GM12878 (cell line): ENCODE data around the gene TMEM41A. TPM values are rescaled to one million over a fixed set of nuclear protein-coding genes. Genes with fewer than 3 reads are reported as not detected.

Experiments
- BACH1 ChIP-seq: fragments of 450-650 bp; IDR thresholded peaks from 2 replicates; pipeline ENCODE4 v1.6.1; 2017; ENCODE audit warnings: mild to moderate bottlenecking, borderline replicate concordance
- BRCA1 ChIP-seq: IDR thresholded peaks from 2 replicates; pipeline ENCODE4 v1.6.1; 2011; ENCODE audit warnings: low read depth, low read length, improper control_type of control experiment
- CHD4 ChIP-seq: fragments of 200-600 bp; sonication (generic); IDR thresholded peaks from 2 replicates; pipeline ENCODE4 v1.6.1; 2016; ENCODE audit warnings: mild to moderate bottlenecking
- EZH2 ChIP-seq: IDR thresholded peaks from 2 replicates; pipeline ENCODE4 v1.6.1; 2012; ENCODE audit warnings: low read depth, mild to moderate bottlenecking, control low read depth, inconsistent platforms, low read length, borderline replicate concordance; ENCODE audit not compliant: control insufficient read depth
- FOS ChIP-seq: IDR thresholded peaks from 3 replicates; pipeline ENCODE4 v1.6.1; 2011; ENCODE audit warnings: borderline replicate concordance; ENCODE audit not compliant: insufficient read length; ENCODE audit errors: extremely low read depth
- MTA2 ChIP-seq: fragments of 450-650 bp; IDR thresholded peaks from 2 replicates; pipeline ENCODE4 v1.6.1; 2016; ENCODE audit warnings: low read depth, mild to moderate bottlenecking, moderate library complexity
- RBBP5 ChIP-seq: fragments of 200-600 bp; sonication (generic); conservative IDR thresholded peaks from 2 replicates; pipeline ENCODE4 v1.6.1; 2016
- RELA ChIP-seq: fragments of 450-650 bp; IDR thresholded peaks from 2 replicates; pipeline ENCODE4 v1.8.0; 2014; ENCODE audit warnings: borderline replicate concordance; ENCODE audit not compliant: partially characterized antibody
- RUNX3 ChIP-seq: IDR thresholded peaks from 2 replicates; pipeline ENCODE4 v1.6.1; 2012; ENCODE audit warnings: low read length, inconsistent platforms
- SMAD5 ChIP-seq: IDR thresholded peaks from 2 replicates; pipeline ENCODE4 v1.6.1; 2016; ENCODE audit warnings: antibody characterized with exemption, low read depth
- STAT1 ChIP-seq: fragments of 450-650 bp; conservative IDR thresholded peaks from 2 replicates; pipeline ENCODE4 v1.6.1; 2014; ENCODE audit warnings: antibody characterized with exemption, mild to moderate bottlenecking
- TCF12 ChIP-seq: IDR thresholded peaks from 2 replicates; pipeline ENCODE4 v1.6.1; 2011; ENCODE audit warnings: low read depth, mild to moderate bottlenecking, low read length
- ZNF274 ChIP-seq: IDR thresholded peaks from one replicate; pipeline ENCODE4 v1.8.0; 2011; ENCODE audit not compliant: insufficient read length, insufficient read depth
- polyA plus RNA-seq, 11 experiments: library from polyadenylated mRNA; depleted of rRNA in 4 of 11; unstranded in 6 of 11; stranded (reverse) in 5 of 11; fragments of >200 nt; fragmentation: Nextera tagmentation in 4 of 11; fragmentation: Illumina TruSeq in 1 of 11; extraction: Ambion mirVana in 4 of 11; extraction: Trizol in 1 of 11; gene quantifications; 1 replicate in 1 of 11; 2 replicates in 10 of 11; pipeline versions ENCODE4 v1.2.1 to v1.2.3, GENCODE V29; 2011 to 2016; ENCODE audit warnings: inconsistent platforms in 2 of 11, missing spikeins in 2 of 11, low read depth in 1 of 11
- total RNA-seq, 4 experiments: library from RNA; depleted of rRNA in 3 of 4; stranded (reverse); fragments of >200 nt in 3 of 4; fragmentation: Illumina TruSeq in 1 of 4; extraction: Trizol in 1 of 4; gene quantifications; 2 replicates each; pipeline versions ENCODE4 v1.2.1 to v1.2.3, GENCODE V29; 2013 to 2021
- TF ChIP-seq, protein P1 (sequence below): IDR thresholded peaks from 2 replicates; pipeline ENCODE4 v1.6.1; 2012; ENCODE audit warnings: low read depth, low read length, improper control_type of control experiment
- TF ChIP-seq, protein P2 (sequence below): IDR thresholded peaks from 2 replicates; pipeline ENCODE4 v1.6.1; 2011; ENCODE audit warnings: borderline replicate concordance, low read depth, mild to moderate bottlenecking, moderate library complexity, low read length; ENCODE audit not compliant: insufficient read depth, poor library complexity, severe bottlenecking
- TF ChIP-seq, protein P3 (sequence below): fragments of 450-650 bp; formaldehyde crosslinking; IDR thresholded peaks from 2 replicates; pipeline ENCODE4 v1.4.0; 2020; ENCODE audit warnings: mild to moderate bottlenecking, moderate library complexity
- TF ChIP-seq, protein P4 (sequence below): fragments of 450-650 bp; IDR thresholded peaks from 2 replicates; pipeline ENCODE4 v1.6.1; 2017; ENCODE audit warnings: low read depth, mild to moderate bottlenecking, moderate library complexity

TMEM41A gene
- total and polyA plus RNA-seq, 10 of the 15 experiments (the other 5 are each of a cell fraction or from before 2014, with no cell fraction given) = 13.9 to 33.2 (median 21.8) TPM

DNA sequence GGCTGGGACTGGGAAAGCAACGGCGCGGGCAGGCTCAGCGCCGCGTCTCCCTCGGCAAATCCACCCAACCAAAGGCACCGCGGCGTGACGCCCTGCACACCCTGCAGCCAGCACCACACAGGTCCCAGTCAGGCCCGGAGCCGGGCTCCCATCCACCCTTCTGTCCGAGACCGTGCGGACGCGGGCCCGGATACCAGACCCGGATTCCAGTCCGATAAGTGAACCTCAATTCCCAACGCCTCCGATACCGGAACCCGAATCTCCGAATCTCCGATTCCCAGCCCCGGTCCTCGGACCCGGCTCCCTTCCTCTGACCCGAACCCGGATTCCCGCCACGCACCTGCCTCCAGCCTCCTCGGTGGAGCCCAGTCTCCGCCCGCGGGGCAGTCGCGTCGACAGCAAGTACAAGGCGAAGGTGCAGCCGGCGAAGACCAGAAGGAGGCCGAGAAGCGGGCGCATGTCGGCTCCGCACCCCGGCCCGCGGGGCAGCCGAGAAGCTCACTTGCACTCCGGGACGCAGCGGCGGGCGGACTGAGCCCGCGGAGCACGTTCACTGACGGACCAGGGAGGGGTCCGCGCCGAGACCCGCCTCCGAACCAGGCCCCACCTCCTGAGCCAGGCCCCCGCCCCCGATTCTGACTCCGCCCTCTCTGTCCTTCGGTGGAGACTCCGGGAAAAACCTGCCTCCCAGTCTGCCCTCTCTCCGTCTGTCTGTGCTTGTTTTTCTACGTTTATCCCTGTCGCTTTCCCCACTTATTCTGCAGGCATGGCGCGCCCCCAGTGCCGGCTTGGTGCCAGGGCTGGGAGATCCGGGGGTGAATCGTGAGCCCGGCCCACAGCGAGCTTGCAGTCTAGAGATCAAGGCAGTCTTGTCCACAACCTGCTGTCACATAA, at the start of gene TMEM41A (continued):
- TF ChIP-seq RUNX3 (peak; percentile 73), FOS (no peak), BACH1 (0 out of 2 replicates have a peak, but pooled peaks have one; percentile 30), MTA2 (0 out of 2 replicates have a peak, but pooled peaks have one; percentile 11), RELA (peak; percentile 73), STAT1 (0 out of 2 replicates have a peak, but pooled peaks have one; percentile 80), CHD4 (no peak), TCF12 (peak; percentile 86), BRCA1 (no peak), SMAD5 (peak; percentile 86), RBBP5 (no peak), EZH2 (no peak), ZNF274 (no peak)
- TF ChIP-seq, protein P1, sequence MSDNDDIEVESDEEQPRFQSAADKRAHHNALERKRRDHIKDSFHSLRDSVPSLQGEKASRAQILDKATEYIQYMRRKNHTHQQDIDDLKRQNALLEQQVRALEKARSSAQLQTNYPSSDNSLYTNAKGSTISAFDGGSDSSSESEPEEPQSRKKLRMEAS = peak; percentile 89
- TF ChIP-seq, protein P2, sequence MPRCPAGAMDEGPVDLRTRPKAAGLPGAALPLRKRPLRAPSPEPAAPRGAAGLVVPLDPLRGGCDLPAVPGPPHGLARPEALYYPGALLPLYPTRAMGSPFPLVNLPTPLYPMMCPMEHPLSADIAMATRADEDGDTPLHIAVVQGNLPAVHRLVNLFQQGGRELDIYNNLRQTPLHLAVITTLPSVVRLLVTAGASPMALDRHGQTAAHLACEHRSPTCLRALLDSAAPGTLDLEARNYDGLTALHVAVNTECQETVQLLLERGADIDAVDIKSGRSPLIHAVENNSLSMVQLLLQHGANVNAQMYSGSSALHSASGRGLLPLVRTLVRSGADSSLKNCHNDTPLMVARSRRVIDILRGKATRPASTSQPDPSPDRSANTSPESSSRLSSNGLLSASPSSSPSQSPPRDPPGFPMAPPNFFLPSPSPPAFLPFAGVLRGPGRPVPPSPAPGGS = peak; percentile 81
- TF ChIP-seq, protein P3, sequence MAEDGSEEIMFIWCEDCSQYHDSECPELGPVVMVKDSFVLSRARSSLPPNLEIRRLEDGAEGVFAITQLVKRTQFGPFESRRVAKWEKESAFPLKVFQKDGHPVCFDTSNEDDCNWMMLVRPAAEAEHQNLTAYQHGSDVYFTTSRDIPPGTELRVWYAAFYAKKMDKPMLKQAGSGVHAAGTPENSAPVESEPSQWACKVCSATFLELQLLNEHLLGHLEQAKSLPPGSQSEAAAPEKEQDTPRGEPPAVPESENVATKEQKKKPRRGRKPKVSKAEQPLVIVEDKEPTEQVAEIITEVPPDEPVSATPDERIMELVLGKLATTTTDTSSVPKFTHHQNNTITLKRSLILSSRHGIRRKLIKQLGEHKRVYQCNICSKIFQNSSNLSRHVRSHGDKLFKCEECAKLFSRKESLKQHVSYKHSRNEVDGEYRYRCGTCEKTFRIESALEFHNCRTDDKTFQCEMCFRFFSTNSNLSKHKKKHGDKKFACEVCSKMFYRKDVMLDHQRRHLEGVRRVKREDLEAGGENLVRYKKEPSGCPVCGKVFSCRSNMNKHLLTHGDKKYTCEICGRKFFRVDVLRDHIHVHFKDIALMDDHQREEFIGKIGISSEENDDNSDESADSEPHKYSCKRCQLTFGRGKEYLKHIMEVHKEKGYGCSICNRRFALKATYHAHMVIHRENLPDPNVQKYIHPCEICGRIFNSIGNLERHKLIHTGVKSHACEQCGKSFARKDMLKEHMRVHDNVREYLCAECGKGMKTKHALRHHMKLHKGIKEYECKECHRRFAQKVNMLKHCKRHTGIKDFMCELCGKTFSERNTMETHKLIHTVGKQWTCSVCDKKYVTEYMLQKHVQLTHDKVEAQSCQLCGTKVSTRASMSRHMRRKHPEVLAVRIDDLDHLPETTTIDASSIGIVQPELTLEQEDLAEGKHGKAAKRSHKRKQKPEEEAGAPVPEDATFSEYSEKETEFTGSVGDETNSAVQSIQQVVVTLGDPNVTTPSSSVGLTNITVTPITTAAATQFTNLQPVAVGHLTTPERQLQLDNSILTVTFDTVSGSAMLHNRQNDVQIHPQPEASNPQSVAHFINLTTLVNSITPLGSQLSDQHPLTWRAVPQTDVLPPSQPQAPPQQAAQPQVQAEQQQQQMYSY = no peak
- TF ChIP-seq, protein P4, sequence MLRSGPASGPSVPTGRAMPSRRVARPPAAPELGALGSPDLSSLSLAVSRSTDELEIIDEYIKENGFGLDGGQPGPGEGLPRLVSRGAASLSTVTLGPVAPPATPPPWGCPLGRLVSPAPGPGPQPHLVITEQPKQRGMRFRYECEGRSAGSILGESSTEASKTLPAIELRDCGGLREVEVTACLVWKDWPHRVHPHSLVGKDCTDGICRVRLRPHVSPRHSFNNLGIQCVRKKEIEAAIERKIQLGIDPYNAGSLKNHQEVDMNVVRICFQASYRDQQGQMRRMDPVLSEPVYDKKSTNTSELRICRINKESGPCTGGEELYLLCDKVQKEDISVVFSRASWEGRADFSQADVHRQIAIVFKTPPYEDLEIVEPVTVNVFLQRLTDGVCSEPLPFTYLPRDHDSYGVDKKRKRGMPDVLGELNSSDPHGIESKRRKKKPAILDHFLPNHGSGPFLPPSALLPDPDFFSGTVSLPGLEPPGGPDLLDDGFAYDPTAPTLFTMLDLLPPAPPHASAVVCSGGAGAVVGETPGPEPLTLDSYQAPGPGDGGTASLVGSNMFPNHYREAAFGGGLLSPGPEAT = peak; percentile 97
